ENCODE measurements around the gene ACSM6. TPM values are rescaled to one million over a fixed set of nuclear protein-coding genes. Genes with fewer than 3 reads are reported as not detected.

ACSM6 gene
- total RNA-seq, 2 experiments from 2014 or later: not detected

GRCh38 chr10:95233377-95234034, 39.5 kb downstream of the ACSM6 start:
- Mint-ChIP-seq H3K27me3 (no peaks in the 10 kb centered on the region), H3K4me1 (ENCODE audit: low read depth) (peaks cover 6% of the 10 kb centered on the region), H3K4me3 (no peak overlapping the region), H3K36me3 (ENCODE audit: low read depth) (no peaks in the 10 kb centered on the region), H3K27ac (no peak overlapping the region), H3K9me3 (no peaks in the 10 kb centered on the region)
- TF ChIP-seq CTCF (IDR thresholded peaks at IDR 0.05): no peak
- Histone ChIP-seq H3K9me3 (ENCODE audit: control insufficient read depth in 1 of 2, insufficient read depth in 1 of 2, low read length in 2 of 2) (peaks cover 0 to 19% of the 10 kb centered on the region in 2 experiments), H3K27ac (ENCODE audit: low read depth in 1 of 2, low read length in 2 of 2) (no peak overlapping the region), H3K4me1 (ENCODE audit: insufficient read depth, low read length) (no peaks in the 10 kb centered on the region), H3K36me3 (ENCODE audit: insufficient read depth, low read length) (no peaks in the 10 kb centered on the region), H3K4me3 (ENCODE audit: low read length) (no peak overlapping the region), H3K27me3 (ENCODE audit: control insufficient read depth in 1 of 2, insufficient read depth in 2 of 2, low read length in 2 of 2) (no peaks in the 10 kb centered on the region)
- DNase-seq (no peak), ATAC-seq (ENCODE audit: poor library complexity) (no peak)
- intact Hi-C loops (cut with DNase I, micrococcal nuclease): no loop called here
- POLR2A ChIA-PET: no interaction called here
- CTCF ChIA-PET: no interaction called here

- intact Hi-C loops (cut with DNase I, micrococcal nuclease): no loop called here
- no peaks in the 10 kb centered on the region for H3K27me3 ChIP-seq (ENCODE audit: control insufficient read depth in 1 of 2, insufficient read depth in 2 of 2, low read length in 2 of 2)
- no peak for TF ChIP-seq CTCF (IDR thresholded peaks at IDR 0.05)
- CTCF ChIA-PET: no interaction called here
- ATAC-seq (ENCODE audit: poor library complexity) (no peak), DNase-seq (no peak)
- H3K4me1 ChIP-seq (ENCODE audit: insufficient read depth, low read length): no peaks in the 10 kb centered on the region
- H3K4me3 Mint-ChIP-seq: no peak overlapping the region
- H3K9me3 ChIP-seq (ENCODE audit: control insufficient read depth in 1 of 2, insufficient read depth in 1 of 2, low read length in 2 of 2): peaks cover 0 to 19% of the 10 kb centered on the region in 2 experiments
- H3K36me3 ChIP-seq (ENCODE audit: insufficient read depth, low read length): no peaks in the 10 kb centered on the region
- POLR2A ChIA-PET: no interaction called here
- H3K27ac ChIP-seq (ENCODE audit: low read depth in 1 of 2, low read length in 2 of 2): no peak overlapping the region
- no peaks in the 10 kb centered on the region for H3K36me3 Mint-ChIP-seq (ENCODE audit: low read depth)
- H3K9me3 Mint-ChIP-seq: no peaks in the 10 kb centered on the region
- no peaks in the 10 kb centered on the region for H3K27me3 Mint-ChIP-seq
- H3K4me3 ChIP-seq (ENCODE audit: low read length): no peak overlapping the region
- peaks cover 6% of the 10 kb centered on the region for H3K4me1 Mint-ChIP-seq (ENCODE audit: low read depth)
- H3K27ac Mint-ChIP-seq: no peak overlapping the region
Measured at GRCh38 chr10:95234951-95235350, 40.9 kb downstream of the ACSM6 start.

- no peak for TF ChIP-seq CTCF (IDR thresholded peaks at IDR 0.05)
- ChIA-PET POLR2A (no interaction called here), CTCF (no interaction called here)
- H3K27ac Mint-ChIP-seq: no peak overlapping the region
- Histone ChIP-seq H3K9me3 (ENCODE audit: control insufficient read depth in 1 of 2, insufficient read depth in 1 of 2, low read length in 2 of 2) (peaks cover 0 to 14% of the 10 kb centered on the region in 2 experiments), H3K27ac (ENCODE audit: low read depth in 1 of 2, low read length in 2 of 2) (no peak overlapping the region), H3K36me3 (ENCODE audit: insufficient read depth, low read length) (no peaks in the 10 kb centered on the region), H3K4me3 (ENCODE audit: low read length) (no peak overlapping the region), H3K27me3 (ENCODE audit: control insufficient read depth in 1 of 2, insufficient read depth in 2 of 2, low read length in 2 of 2) (no peaks in the 10 kb centered on the region), H3K4me1 (ENCODE audit: insufficient read depth, low read length) (no peaks in the 10 kb centered on the region)
- no peaks in the 10 kb centered on the region for H3K27me3 Mint-ChIP-seq
- no peak overlapping the region for H3K4me3 Mint-ChIP-seq
- H3K4me1 Mint-ChIP-seq (ENCODE audit: low read depth): peaks cover 6% of the 10 kb centered on the region
- ATAC-seq (ENCODE audit: poor library complexity) (no peak), DNase-seq (no peak)
- H3K36me3 Mint-ChIP-seq (ENCODE audit: low read depth): no peaks in the 10 kb centered on the region
- no peaks in the 10 kb centered on the region for H3K9me3 Mint-ChIP-seq
- intact Hi-C loops (cut with DNase I, micrococcal nuclease): no loop called here
Measured at GRCh38 chr10:95235676-95236067, 41.6 kb downstream of the ACSM6 start.
